GM23338 (cell line): ENCODE measurements around the gene ZFYVE28. TPM values are rescaled to one million over a fixed set of nuclear protein-coding genes. Genes with fewer than 3 reads are reported as not detected.

Experiments used
- ATAC-seq: fragments of 200-7000 bp; cut with Tn5 transposase; 3 replicates; pipeline ENCODE4 v1.9.1; 2020
- DNase-seq: peaks from one replicate; pipeline ENCODE4 v3.0.0-alpha.2; 2015; ENCODE audit warnings: low spot score
- H2AFZ ChIP-seq: fragments of 200-600 bp; sonication (generic); 2 replicates; pipeline ENCODE4 v1.8.0; 2016; ENCODE audit warnings: antibody characterized with exemption, mild to moderate bottlenecking, moderate library complexity
- H3F3A ChIP-seq: fragments of 200-600 bp; sonication (generic); replicated peaks from 2 replicates; pipeline ENCODE4 v1.8.0; 2017; ENCODE audit warnings: antibody characterized with exemption, mixed run types, low read depth
- H3K27ac ChIP-seq: fragments of 200-600 bp; sonication (generic); 2 replicates; pipeline ENCODE4 v1.6.1; 2016; ENCODE audit warnings: low read depth
- H3K27me3 ChIP-seq: fragments of 200-600 bp; sonication (generic); 2 replicates; pipeline ENCODE4 v1.8.0; 2016; ENCODE audit warnings: mild to moderate bottlenecking, mixed run types, moderate library complexity; ENCODE audit not compliant: insufficient read depth
- H3K36me3 ChIP-seq: fragments of 200-600 bp; sonication (generic); 2 replicates; pipeline ENCODE4 v1.8.0; 2016; ENCODE audit warnings: mild to moderate bottlenecking; ENCODE audit not compliant: insufficient read depth
- H3K4me1 ChIP-seq: fragments of 200-600 bp; sonication (generic); 2 replicates; pipeline ENCODE4 v1.8.0; 2016; ENCODE audit warnings: mild to moderate bottlenecking, moderate library complexity; ENCODE audit not compliant: insufficient read depth
- H3K4me2 ChIP-seq: fragments of 200-600 bp; sonication (generic); 2 replicates; pipeline ENCODE4 v1.7.1; 2017; ENCODE audit warnings: mixed run types
- H3K4me3 ChIP-seq: fragments of 200-600 bp; sonication (generic); 2 replicates; pipeline ENCODE4 v1.6.1; 2016; ENCODE audit warnings: mixed run types
- H3K79me2 ChIP-seq: fragments of 200-600 bp; sonication (generic); replicated peaks from 2 replicates; pipeline ENCODE4 v1.8.0; 2017; ENCODE audit warnings: mild to moderate bottlenecking; ENCODE audit not compliant: insufficient read depth
- H3K9me2 ChIP-seq: fragments of 200-600 bp; sonication (generic); 2 replicates; pipeline ENCODE4 v1.8.0; 2017; ENCODE audit not compliant: insufficient read depth
- H4K20me1 ChIP-seq: fragments of 200-600 bp; sonication (generic); replicated peaks from 2 replicates; pipeline ENCODE4 v1.8.0; 2017; ENCODE audit warnings: mild to moderate bottlenecking; ENCODE audit not compliant: insufficient read depth
- H3K27ac Mint-ChIP-seq: 2 replicates; pipeline ENCODE4 v1.8.0; 2020; ENCODE audit warnings: inconsistent platforms, mild to moderate bottlenecking, moderate library complexity, mixed read lengths
- H3K27me3 Mint-ChIP-seq: 3 replicates; pipeline ENCODE4 v1.8.0; 2022; ENCODE audit warnings: low read depth, mild to moderate bottlenecking, moderate library complexity, mixed read lengths, inconsistent platforms; ENCODE audit not compliant: insufficient read depth, poor library complexity
- H3K36me3 Mint-ChIP-seq: 3 replicates; pipeline ENCODE4 v1.8.0; 2021; ENCODE audit warnings: low read depth, mild to moderate bottlenecking, inconsistent platforms, moderate library complexity, mixed read lengths
- H3K4me1 Mint-ChIP-seq: 3 replicates; pipeline ENCODE4 v1.8.0; 2020; ENCODE audit warnings: mild to moderate bottlenecking, inconsistent platforms, mixed read lengths
- H3K4me3 Mint-ChIP-seq: 3 replicates; pipeline ENCODE4 v1.8.0; 2021; ENCODE audit warnings: moderate library complexity, mild to moderate bottlenecking, inconsistent platforms, mixed read lengths
- H3K9me3 Mint-ChIP-seq: 3 replicates; pipeline ENCODE4 v1.8.0; 2020; ENCODE audit warnings: moderate library complexity, mild to moderate bottlenecking, inconsistent platforms, mixed read lengths
- CREB1 ChIP-seq: fragments of 250-450 bp; sonication (Bioruptor Pico); IDR thresholded peaks from 2 replicates; pipeline ENCODE4 v1.5.0; 2020; ENCODE audit warnings: low read depth, mild to moderate bottlenecking, moderate library complexity
- CTCF ChIP-seq, 2 experiments: fragments of 200-600 bp in 1 of 2; sonication (generic) in 1 of 2; conservative IDR thresholded peaks; 2 replicates each; pipeline versions ENCODE4 v1.5.1 to v1.6.1; 2016 to 2017; ENCODE audit warnings: antibody characterized with exemption in 2 of 2, low read depth in 2 of 2, mild to moderate bottlenecking in 2 of 2, moderate library complexity in 1 of 2
- ETS1 ChIP-seq: IDR thresholded peaks from 2 replicates; pipeline ENCODE4 v1.6.1; 2016; ENCODE audit warnings: antibody characterized with exemption
- EZH2 ChIP-seq: fragments of 200-600 bp; sonication (generic); IDR thresholded peaks from one replicate; pipeline ENCODE4 v1.8.0; 2017; ENCODE audit warnings: antibody characterized with exemption, mild to moderate bottlenecking, low read depth; ENCODE audit not compliant: unreplicated experiment
- EZH2phosphoT487 ChIP-seq: fragments of 200-600 bp; sonication (generic); IDR thresholded peaks from one replicate; pipeline ENCODE4 v1.8.1; 2018; ENCODE audit warnings: antibody characterized with exemption; ENCODE audit not compliant: unreplicated experiment
- JUNB ChIP-seq: IDR thresholded peaks from one replicate; pipeline ENCODE4 v1.6.1; 2016; ENCODE audit warnings: antibody characterized with exemption; ENCODE audit not compliant: unreplicated experiment
- NANOG ChIP-seq: IDR thresholded peaks from 2 replicates; pipeline ENCODE4 v1.6.1; 2016; ENCODE audit warnings: antibody characterized with exemption, borderline replicate concordance
- POLR2AphosphoS5 ChIP-seq: IDR thresholded peaks from 2 replicates; pipeline ENCODE4 v1.6.1; 2016; ENCODE audit warnings: antibody characterized with exemption, low read depth
- REST ChIP-seq: IDR thresholded peaks from one replicate; pipeline ENCODE4 v1.6.1; 2018; ENCODE audit warnings: antibody characterized with exemption; ENCODE audit not compliant: unreplicated experiment
- STAT1 ChIP-seq: IDR thresholded peaks from one replicate; pipeline ENCODE4 v1.6.1; 2016; ENCODE audit warnings: antibody characterized with exemption; ENCODE audit not compliant: unreplicated experiment
- ZNF114 ChIP-seq: fragments of 250-450 bp; sonication (Bioruptor Pico); IDR thresholded peaks from 2 replicates; pipeline ENCODE4 v1.5.0; 2020; ENCODE audit warnings: mild to moderate bottlenecking, moderate library complexity
- ZNF331 ChIP-seq: fragments of 250-450 bp; sonication (Bioruptor Pico); IDR thresholded peaks from 2 replicates; pipeline ENCODE4 v1.5.0; 2020; ENCODE audit warnings: low read depth, mild to moderate bottlenecking, moderate library complexity
- ZNF462 ChIP-seq: fragments of 250-450 bp; sonication (Bioruptor Pico); IDR thresholded peaks from 2 replicates; pipeline ENCODE4 v1.5.0; 2020; ENCODE audit warnings: mild to moderate bottlenecking, moderate library complexity
- polyA plus RNA-seq: library from polyadenylated mRNA; unstranded; fragments of >200 nt; fragmentation: Nextera tagmentation; extraction: Ambion mirVana; gene quantifications from 2 replicates; pipeline ENCODE4 v1.2.1, GENCODE V29; 2016
- total RNA-seq: library from RNA; depleted of rRNA; stranded (reverse); fragments of >200 nt; shearing (Covaris generic); gene quantifications from 2 replicates; pipeline ENCODE4 v1.2.3, GENCODE V29; 2014

Gene ZFYVE28
- total and polyA plus RNA-seq, 2 experiments from 2014 or later: 2.6 to 4.6 TPM

- H3K4me3 ChIP-seq: peak within 1 kb of the TSS; percentile 86
- peaks cover 8% of the 10 kb centered on the region for H3K27me3 Mint-ChIP-seq
- peaks cover 25% of the 10 kb centered on the region for H3K4me1 Mint-ChIP-seq
- ATAC-seq (peak; percentile 84), DNase-seq (peak; percentile 98)
- no peaks in the 10 kb centered on the region; the same call in 1 of the 2 replicates for H3K36me3 ChIP-seq
- peaks cover 24% of the 10 kb centered on the region for H3K9me3 Mint-ChIP-seq
- H3K79me2 ChIP-seq: peaks cover 44% of the 10 kb centered on the region
- peak within 1 kb of the TSS; percentile 92 for H3K4me3 Mint-ChIP-seq
- peaks cover 22% of the 10 kb centered on the region for H3K4me1 ChIP-seq
- H3K27me3 ChIP-seq: no peaks in the 10 kb centered on the region
- no peaks in the 10 kb centered on the region for H3F3A ChIP-seq
- 0 out of 2 replicates have a peak within 1 kb of the TSS, but pooled peaks have one; percentile 82 for H3K27ac Mint-ChIP-seq
- H3K4me2 ChIP-seq: peak within 1 kb of the TSS; percentile 81
- TF ChIP-seq REST (no peak), ZNF114 (CRISPR knock-in tag) (no peak), JUNB (no peak), ZNF331 (CRISPR knock-in tag) (no peak), EZH2 (no peak), POLR2AphosphoS5 (peak; percentile 97), NANOG (no peak), STAT1 (no peak), ZNF462 (CRISPR knock-in tag) (no peak), ETS1 (peak; percentile 62; the same call in 1 of the 2 replicates), CTCF (conservative IDR thresholded peaks at IDR 0.05; ENCODE audit: low read depth in 2 of 2) (no peak), CREB1 (CRISPR knock-in tag) (no peak), EZH2phosphoT487 (no peak)
- H3K9me2 ChIP-seq: no peaks in the 10 kb centered on the region
- no peak within 1 kb of the TSS for H3K27ac ChIP-seq
- peak within 1 kb of the TSS; percentile 89; the same call in 1 of the 2 replicates for H2AFZ ChIP-seq
- H4K20me1 ChIP-seq: peaks cover 27% of the 10 kb centered on the region
- peaks cover 22% of the 10 kb centered on the region for H3K36me3 Mint-ChIP-seq
These were observed 176.8 kb downstream of the ZFYVE28 start, which contains the start of the genes HAUS3 and POLN for GRCh38 chr4:2241410-2242353. TSS of gene HAUS3 (minus strand) at chr4:2242121. CDS start at chr4:2240946, 1,175 bp downstream. TSS of gene POLN (minus strand) at chr4:2242121. CDS start at chr4:2229231, 12,890 bp downstream.
